Measurements from ENCODE around the gene LSAMP.

LSAMP gene

DNA sequence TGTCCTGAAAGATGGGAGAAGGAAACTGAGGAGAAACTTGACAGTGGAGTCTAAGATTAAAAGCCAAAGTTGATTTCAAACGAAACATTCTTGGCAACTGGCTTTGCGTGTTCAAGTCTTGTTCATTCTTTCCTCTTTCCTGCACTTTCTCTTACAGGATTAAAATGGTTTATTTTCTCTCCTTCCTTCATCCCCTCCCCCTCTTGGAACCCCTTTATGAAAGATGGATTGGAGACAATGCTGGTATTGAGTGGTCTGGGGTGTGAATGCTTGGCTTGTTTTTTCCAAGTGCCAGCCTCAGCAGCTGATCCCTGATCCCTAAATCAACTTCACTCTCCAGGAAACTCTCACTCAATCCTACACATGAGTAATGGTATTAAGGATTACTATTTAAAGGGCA, 703 bp upstream of the LSAMP start:
- Histone ChIP-seq H4K8ac (ENCODE audit: low read depth, low read length) (no peak overlapping the region), H2BK12ac (ENCODE audit: low read length) (no peak overlapping the region), H3K4me1 (ENCODE audit: control insufficient read depth in 1 of 2, insufficient read depth in 2 of 2, low read length in 2 of 2) (peaks cover 2 to 5% of the 10 kb centered on the region in 2 experiments), H3K4me2 (ENCODE audit: low read length) (no peak overlapping the region), H3K9ac (ENCODE audit: low read length) (no peak overlapping the region), H3K27me3 (ENCODE audit: insufficient read depth, low read length) (no peaks in the 10 kb centered on the region), H3K4ac (ENCODE audit: low read depth, low read length) (no peak overlapping the region), H3K79me2 (ENCODE audit: control insufficient read depth, insufficient read depth, low read length, poor library complexity) (no peaks in the 10 kb centered on the region), H2BK120ac (ENCODE audit: insufficient read depth, low read length, poor library complexity) (no peak overlapping the region), H2AK5ac (ENCODE audit: low read length) (no peak overlapping the region), H3K36me3 (ENCODE audit: control insufficient read depth in 1 of 2, insufficient read depth in 2 of 2, low read length in 2 of 2) (no peaks in the 10 kb centered on the region), H4K12ac (ENCODE audit: low read depth, low read length) (no peak overlapping the region), H3K14ac (ENCODE audit: low read length) (no peak overlapping the region), H2AFZ (ENCODE audit: insufficient read depth, low read length, poor library complexity) (no peak overlapping the region), H3K4me3 (ENCODE audit: low read depth, low read length) (no peak overlapping the region), H3K79me1 (ENCODE audit: low read length) (no peaks in the 10 kb centered on the region), H3K27ac (ENCODE audit: low read depth, low read length) (no peak overlapping the region), H2BK5ac (ENCODE audit: low read depth, low read length, poor library complexity) (no peak overlapping the region), H3K18ac (ENCODE audit: low read length) (no peak overlapping the region), H3K23ac (ENCODE audit: low read length) (no peak overlapping the region), H3K9me3 (ENCODE audit: insufficient read depth, low read depth, low read length) (no peaks in the 10 kb centered on the region), H4K91ac (ENCODE audit: low read depth, low read length) (no peak overlapping the region)
- WGBS (ENCODE audit: extremely low coverage, insufficient coverage, insufficient read length) = no CpG with 5 or more reads among the region's 2 CpGs
- no peak for DNase-seq

- H3K27me3 ChIP-seq (ENCODE audit: insufficient read depth, low read length) = no peaks in the 10 kb centered on the region
Observed at GRCh38 chr3:116444819-116445310, 422 bp downstream of the LSAMP start.

GRCh38 chr3:116444115-116444747, 1.1 kb downstream of the LSAMP start:
- Histone ChIP-seq H2BK5ac (ENCODE audit: low read depth, low read length, poor library complexity) (no peak overlapping the region), H3K27ac (ENCODE audit: low read depth, low read length) (no peak overlapping the region), H3K27me3 (ENCODE audit: insufficient read depth, low read length) (no peaks in the 10 kb centered on the region), H3K79me2 (ENCODE audit: control insufficient read depth, insufficient read depth, low read length, poor library complexity) (no peaks in the 10 kb centered on the region), H3K9ac (ENCODE audit: low read length) (no peak overlapping the region), H3K4ac (ENCODE audit: low read depth, low read length) (no peak overlapping the region), H3K18ac (ENCODE audit: low read length) (no peak overlapping the region), H3K79me1 (ENCODE audit: low read length) (no peaks in the 10 kb centered on the region), H2BK120ac (ENCODE audit: insufficient read depth, low read length, poor library complexity) (no peak overlapping the region), H2AK5ac (ENCODE audit: low read length) (no peak overlapping the region), H2AFZ (ENCODE audit: insufficient read depth, low read length, poor library complexity) (no peak overlapping the region), H4K91ac (ENCODE audit: low read depth, low read length) (no peak overlapping the region), H2BK12ac (ENCODE audit: low read length) (no peak overlapping the region), H3K4me3 (ENCODE audit: low read depth, low read length) (no peak overlapping the region), H3K14ac (ENCODE audit: low read length) (no peak overlapping the region), H3K23ac (ENCODE audit: low read length) (no peak overlapping the region), H4K8ac (ENCODE audit: low read depth, low read length) (no peak overlapping the region), H4K12ac (ENCODE audit: low read depth, low read length) (no peak overlapping the region), H3K4me1 (ENCODE audit: control insufficient read depth in 1 of 2, insufficient read depth in 2 of 2, low read length in 2 of 2) (peaks cover 2 to 5% of the 10 kb centered on the region in 2 experiments), H3K36me3 (ENCODE audit: control insufficient read depth in 1 of 2, insufficient read depth in 2 of 2, low read length in 2 of 2) (no peaks in the 10 kb centered on the region), H3K9me3 (ENCODE audit: insufficient read depth, low read depth, low read length) (no peaks in the 10 kb centered on the region), H3K4me2 (ENCODE audit: low read length) (peak overlapping the region; percentile 87)
- DNase-seq = no peak
- no CpG with 5 or more reads among the region's 2 CpGs for WGBS (ENCODE audit: extremely low coverage, insufficient coverage, insufficient read length)

More at GRCh38 chr3:116444819-116445310, 422 bp downstream of the LSAMP start:
- no peak overlapping the region for H3K9ac ChIP-seq (ENCODE audit: low read length)
- no peak overlapping the region for H2BK120ac ChIP-seq (ENCODE audit: insufficient read depth, low read length, poor library complexity)
- no CpG with 5 or more reads among the region's 26 CpGs for WGBS (ENCODE audit: extremely low coverage, insufficient coverage, insufficient read length)
- H3K4me3 ChIP-seq (ENCODE audit: low read depth, low read length) = peak overlapping the region; percentile 26
- no peak overlapping the region for H4K91ac ChIP-seq (ENCODE audit: low read depth, low read length)
- no peak overlapping the region for H3K23ac ChIP-seq (ENCODE audit: low read length)
- H3K79me1 ChIP-seq (ENCODE audit: low read length) = no peaks in the 10 kb centered on the region
- no peaks in the 10 kb centered on the region for H3K79me2 ChIP-seq (ENCODE audit: control insufficient read depth, insufficient read depth, low read length, poor library complexity)
- H3K4me2 ChIP-seq (ENCODE audit: low read length) = peak overlapping the region; percentile 87
- no peak overlapping the region for H2AFZ ChIP-seq (ENCODE audit: insufficient read depth, low read length, poor library complexity)
- H2AK5ac ChIP-seq (ENCODE audit: low read length) = no peak overlapping the region
- no peaks in the 10 kb centered on the region for H3K36me3 ChIP-seq (ENCODE audit: control insufficient read depth in 1 of 2, insufficient read depth in 2 of 2, low read length in 2 of 2)
- no peak overlapping the region for H3K18ac ChIP-seq (ENCODE audit: low read length)
- peaks cover 2 to 5% of the 10 kb centered on the region in 2 experiments for H3K4me1 ChIP-seq (ENCODE audit: control insufficient read depth in 1 of 2, insufficient read depth in 2 of 2, low read length in 2 of 2)
- no peak overlapping the region for H3K14ac ChIP-seq (ENCODE audit: low read length)
- no peak for DNase-seq
- H2BK5ac ChIP-seq (ENCODE audit: low read depth, low read length, poor library complexity) = no peak overlapping the region
- H4K8ac ChIP-seq (ENCODE audit: low read depth, low read length) = no peak overlapping the region
- H3K4ac ChIP-seq (ENCODE audit: low read depth, low read length) = no peak overlapping the region
- no peaks in the 10 kb centered on the region for H3K9me3 ChIP-seq (ENCODE audit: insufficient read depth, low read depth, low read length)
- H2BK12ac ChIP-seq (ENCODE audit: low read length) = no peak overlapping the region
- no peak overlapping the region for H3K27ac ChIP-seq (ENCODE audit: low read depth, low read length)
- H4K12ac ChIP-seq (ENCODE audit: low read depth, low read length) = no peak overlapping the region

DNA sequence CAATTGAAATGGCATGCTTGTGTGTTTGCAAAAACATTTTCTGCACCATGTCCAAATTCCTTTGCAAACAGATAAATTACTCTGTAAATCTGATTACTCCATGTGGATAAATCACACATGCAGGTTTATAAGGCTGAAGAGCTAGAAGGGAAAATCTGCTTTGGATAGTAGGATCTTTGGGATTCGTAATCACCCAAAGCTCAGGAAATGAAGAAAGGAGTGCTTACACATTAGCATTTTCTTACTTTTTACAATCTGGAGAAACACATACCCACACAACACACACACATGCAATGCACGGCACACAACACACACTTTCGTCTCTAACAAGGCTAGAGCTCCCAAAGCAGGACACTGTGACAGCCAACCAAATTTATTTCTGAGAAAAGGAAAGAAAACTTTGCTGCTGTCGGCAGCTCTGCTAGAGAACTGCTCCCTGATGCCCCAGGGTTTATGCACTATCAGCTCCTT, 2.1 kb downstream of the LSAMP start:
- H3K36me3 ChIP-seq (ENCODE audit: control insufficient read depth in 1 of 2, insufficient read depth in 2 of 2, low read length in 2 of 2) = no peaks in the 10 kb centered on the region
- H2BK5ac ChIP-seq (ENCODE audit: low read depth, low read length, poor library complexity) = no peak overlapping the region
- H4K12ac ChIP-seq (ENCODE audit: low read depth, low read length) = no peak overlapping the region
- H3K23ac ChIP-seq (ENCODE audit: low read length) = no peak overlapping the region
- H3K18ac ChIP-seq (ENCODE audit: low read length) = no peak overlapping the region
- no peak overlapping the region for H3K4ac ChIP-seq (ENCODE audit: low read depth, low read length)
- no peak overlapping the region for H2BK120ac ChIP-seq (ENCODE audit: insufficient read depth, low read length, poor library complexity)
- no peaks in the 10 kb centered on the region for H3K79me2 ChIP-seq (ENCODE audit: control insufficient read depth, insufficient read depth, low read length, poor library complexity)
- no peaks in the 10 kb centered on the region for H3K79me1 ChIP-seq (ENCODE audit: low read length)
- WGBS (ENCODE audit: extremely low coverage, insufficient coverage, insufficient read length) = no CpG with 5 or more reads among the region's 4 CpGs
- no peak overlapping the region for H3K14ac ChIP-seq (ENCODE audit: low read length)
- H3K4me1 ChIP-seq (ENCODE audit: control insufficient read depth in 1 of 2, insufficient read depth in 2 of 2, low read length in 2 of 2) = peaks cover 2 to 5% of the 10 kb centered on the region in 2 experiments
- H3K4me2 ChIP-seq (ENCODE audit: low read length) = no peak overlapping the region
- H3K9ac ChIP-seq (ENCODE audit: low read length) = no peak overlapping the region
- no peaks in the 10 kb centered on the region for H3K27me3 ChIP-seq (ENCODE audit: insufficient read depth, low read length)
- H3K4me3 ChIP-seq (ENCODE audit: low read depth, low read length) = no peak overlapping the region
- no peak for DNase-seq
- no peaks in the 10 kb centered on the region for H3K9me3 ChIP-seq (ENCODE audit: insufficient read depth, low read depth, low read length)
- no peak overlapping the region for H4K91ac ChIP-seq (ENCODE audit: low read depth, low read length)
- H3K27ac ChIP-seq (ENCODE audit: low read depth, low read length) = no peak overlapping the region
- H2AFZ ChIP-seq (ENCODE audit: insufficient read depth, low read length, poor library complexity) = no peak overlapping the region
- H4K8ac ChIP-seq (ENCODE audit: low read depth, low read length) = no peak overlapping the region
- no peak overlapping the region for H2BK12ac ChIP-seq (ENCODE audit: low read length)
- H2AK5ac ChIP-seq (ENCODE audit: low read length) = no peak overlapping the region

Data from trophoblast cell (in vitro differentiated cells and primary cell).